ENCODE data around the gene F13A1. TPM values are rescaled to one million over a fixed set of nuclear protein-coding genes. Genes with fewer than 3 reads are reported as not detected.

The F13A1 gene
- total and polyA plus RNA-seq, 2 experiments from 2014 or later, result not detected

DNA sequence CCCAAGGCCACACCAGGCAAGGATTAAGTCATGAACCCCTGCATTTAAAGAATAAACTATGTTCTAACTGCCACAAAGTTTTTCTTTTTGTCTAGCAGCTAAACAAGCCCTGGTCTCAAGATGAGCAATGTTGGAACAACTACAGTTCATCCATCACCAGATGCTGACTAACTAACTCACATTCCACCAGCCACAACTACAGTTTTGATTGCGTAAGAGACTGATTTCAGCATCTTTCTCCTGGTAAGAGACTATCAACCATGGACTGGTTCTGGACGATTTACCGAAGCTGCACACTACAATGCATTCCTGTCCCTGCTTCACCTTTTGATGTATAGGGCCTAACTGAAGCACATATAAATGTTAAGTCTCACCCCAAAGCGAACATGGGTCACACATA is 43.0 kb downstream of the F13A1 start:
- Histone ChIP-seq H3K9me3 (ENCODE audit: low read depth) (no peaks in the 10 kb centered on the region), H3K4me1 (ENCODE audit: insufficient read depth) (no peaks in the 10 kb centered on the region), H3K9ac (no peak overlapping the region), H3K4me3 (no peak overlapping the region), H3K27ac (no peak overlapping the region), H3K9me2 (ENCODE audit: insufficient read depth) (no peaks in the 10 kb centered on the region), H4K20me1 (ENCODE audit: insufficient read depth) (no peaks in the 10 kb centered on the region), H3K27me3 (replicated peaks; ENCODE audit: insufficient read depth) (no peaks in the 10 kb centered on the region), H3K79me2 (ENCODE audit: insufficient read depth) (no peaks in the 10 kb centered on the region), H3F3A (ENCODE audit: insufficient read depth) (0 out of 2 replicates have a peak, but pooled peaks cover 4% of the 10 kb centered on the region), H3K4me2 (ENCODE audit: unreplicated experiment) (no peak overlapping the region), H2AFZ (no peak overlapping the region), H3K36me3 (ENCODE audit: low read depth) (no peaks in the 10 kb centered on the region)
- in situ Hi-C loops (cut with MboI), result no loop called here
- DNase-seq, result peak; percentile 84
- 8 to 12% methylated on average over 4 of the region's 4 CpGs for WGBS, 2 experiments (ENCODE audit: low coverage in 1 of 2, low lambda C conversion rate in 2 of 2, missing lambda C conversion rate in 2 of 2)
- TF ChIP-seq EZH2 (IDR thresholded peaks at IDR 0.05; ENCODE audit: insufficient read depth, poor library complexity, severe bottlenecking) (no peak), EZH2phosphoT487 (IDR thresholded peaks at IDR 0.05; ENCODE audit: insufficient read depth, low read depth) (no peak)

DNA sequence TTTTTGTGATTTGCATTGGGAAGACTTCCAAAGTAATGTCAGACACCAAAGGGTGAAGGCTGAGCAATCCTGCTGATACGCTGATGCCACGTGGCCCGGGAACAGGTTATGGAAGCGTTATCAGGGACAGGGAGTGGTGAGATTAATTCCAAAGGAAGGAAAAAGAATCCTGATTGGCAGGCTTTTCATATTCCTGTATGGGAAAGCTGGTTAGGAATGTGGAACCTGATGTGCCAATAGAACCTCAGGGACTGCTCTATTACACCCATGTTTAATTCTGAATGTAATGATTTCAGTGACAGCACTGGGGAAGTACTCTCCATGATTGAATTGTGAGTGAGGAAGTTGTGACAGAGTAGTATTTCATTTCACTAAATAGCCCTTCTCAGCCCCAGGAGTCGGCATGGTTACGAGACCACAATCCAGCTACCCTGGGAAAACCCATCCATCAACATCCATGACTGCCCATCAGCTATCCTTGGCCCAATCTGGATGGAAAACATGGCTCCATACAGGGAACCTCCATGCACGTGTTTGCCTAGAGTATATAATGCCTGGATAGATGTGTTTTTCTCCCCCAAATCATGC is 49.4 kb downstream of the F13A1 start:
- H3K9me3 ChIP-seq (ENCODE audit: low read depth), result no peaks in the 10 kb centered on the region
- H3K4me3 ChIP-seq, result no peak overlapping the region
- WGBS, 2 experiments (ENCODE audit: low coverage in 1 of 2, low lambda C conversion rate in 2 of 2, missing lambda C conversion rate in 2 of 2), result 57 to 63% methylated on average over 7 of the region's 7 CpGs
- no peaks in the 10 kb centered on the region for H3K9me2 ChIP-seq (ENCODE audit: insufficient read depth)
- no peak overlapping the region for H2AFZ ChIP-seq
- no peaks in the 10 kb centered on the region for H3K27me3 ChIP-seq (replicated peaks; ENCODE audit: insufficient read depth)
- no peaks in the 10 kb centered on the region for H4K20me1 ChIP-seq (ENCODE audit: insufficient read depth)
- no peak overlapping the region for H3K27ac ChIP-seq
- in situ Hi-C loops (cut with MboI), result no loop called here
- H3K4me2 ChIP-seq (ENCODE audit: unreplicated experiment), result no peak overlapping the region
- H3K36me3 ChIP-seq (ENCODE audit: low read depth), result no peaks in the 10 kb centered on the region
- no peaks in the 10 kb centered on the region for H3K4me1 ChIP-seq (ENCODE audit: insufficient read depth)
- TF ChIP-seq EZH2phosphoT487 (IDR thresholded peaks at IDR 0.05; ENCODE audit: insufficient read depth, low read depth), result no peak
- TF ChIP-seq EZH2 (IDR thresholded peaks at IDR 0.05; ENCODE audit: insufficient read depth, poor library complexity, severe bottlenecking), result no peak
- no peak for DNase-seq
- no peaks in the 10 kb centered on the region for H3K79me2 ChIP-seq (ENCODE audit: insufficient read depth)
- no peak overlapping the region for H3K9ac ChIP-seq
- H3F3A ChIP-seq (ENCODE audit: insufficient read depth), result no peaks in the 10 kb centered on the region

DNA sequence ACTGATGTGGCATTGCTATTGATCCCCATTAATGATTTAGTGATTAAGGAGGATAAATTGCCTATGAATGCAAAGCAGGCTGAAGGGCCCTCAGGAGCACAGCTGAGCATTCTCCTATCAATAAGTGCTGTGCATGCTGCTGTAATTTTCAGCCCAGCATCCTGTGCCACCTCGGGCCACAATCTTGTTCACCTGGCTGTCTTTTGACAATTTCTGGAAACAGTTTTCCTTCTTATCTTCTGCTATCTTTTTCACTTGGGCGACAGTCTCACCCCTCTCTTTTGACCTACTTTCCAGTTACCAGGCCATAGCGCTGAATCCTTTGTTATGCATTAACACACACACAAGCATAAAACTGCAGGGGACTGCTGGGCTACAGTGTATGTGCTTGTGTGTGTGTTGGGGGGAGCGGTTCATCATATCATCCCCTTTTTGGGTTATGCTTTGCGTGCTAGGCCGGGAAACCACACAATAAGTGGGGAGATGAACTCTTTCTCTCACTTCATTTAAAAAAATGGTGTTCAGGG is 60.2 kb downstream of the F13A1 start:
- no peaks in the 10 kb centered on the region for H3K36me3 ChIP-seq (ENCODE audit: low read depth)
- in situ Hi-C loops (cut with MboI), result no loop called here
- H2AFZ ChIP-seq, result no peak overlapping the region
- H3K4me2 ChIP-seq (ENCODE audit: unreplicated experiment), result no peak overlapping the region
- H3K9me2 ChIP-seq (ENCODE audit: insufficient read depth), result no peaks in the 10 kb centered on the region
- TF ChIP-seq EZH2phosphoT487 (IDR thresholded peaks at IDR 0.05; ENCODE audit: insufficient read depth, low read depth) (no peak), EZH2 (IDR thresholded peaks at IDR 0.05; ENCODE audit: insufficient read depth, poor library complexity, severe bottlenecking) (no peak)
- no peaks in the 10 kb centered on the region for H3K4me1 ChIP-seq (ENCODE audit: insufficient read depth)
- no peaks in the 10 kb centered on the region for H3F3A ChIP-seq (ENCODE audit: insufficient read depth)
- H3K9ac ChIP-seq, result no peak overlapping the region
- no peak overlapping the region for H3K4me3 ChIP-seq
- no peaks in the 10 kb centered on the region for H4K20me1 ChIP-seq (ENCODE audit: insufficient read depth)
- 56 to 61% methylated on average over 6 of the region's 6 CpGs for WGBS, 2 experiments (ENCODE audit: low coverage in 1 of 2, low lambda C conversion rate in 2 of 2, missing lambda C conversion rate in 2 of 2)
- H3K27ac ChIP-seq, result no peak overlapping the region
- H3K27me3 ChIP-seq (replicated peaks; ENCODE audit: insufficient read depth), result no peaks in the 10 kb centered on the region
- no peak for DNase-seq
- H3K79me2 ChIP-seq (ENCODE audit: insufficient read depth), result no peaks in the 10 kb centered on the region
- H3K9me3 ChIP-seq (ENCODE audit: low read depth), result no peaks in the 10 kb centered on the region

DNA sequence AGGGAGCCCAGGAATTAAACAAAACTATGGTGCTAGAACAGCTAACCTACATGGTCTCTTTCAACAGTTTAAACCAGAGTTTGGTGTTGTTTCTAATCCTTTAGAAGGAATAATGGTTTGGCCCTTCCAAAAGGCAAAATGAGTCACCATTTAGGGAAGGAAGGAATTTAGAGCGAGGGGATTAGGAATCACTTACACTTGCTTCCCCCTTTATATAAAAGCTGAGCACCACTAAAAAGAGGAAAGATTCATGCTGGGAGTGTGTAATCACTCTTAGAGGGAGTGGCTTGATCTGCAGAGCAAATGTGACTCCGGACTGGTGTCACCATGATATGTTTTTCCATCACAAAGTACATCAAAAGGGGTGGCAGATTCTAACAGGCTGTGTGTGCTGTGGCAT is 63.6 kb downstream of the F13A1 start:
- Histone ChIP-seq H3K4me1 (ENCODE audit: insufficient read depth) (no peaks in the 10 kb centered on the region), H3K79me2 (ENCODE audit: insufficient read depth) (no peaks in the 10 kb centered on the region), H3K9ac (no peak overlapping the region), H3K9me3 (ENCODE audit: low read depth) (no peaks in the 10 kb centered on the region), H4K20me1 (ENCODE audit: insufficient read depth) (no peaks in the 10 kb centered on the region), H3K27ac (no peak overlapping the region), H3K9me2 (ENCODE audit: insufficient read depth) (no peaks in the 10 kb centered on the region), H2AFZ (no peak overlapping the region), H3K4me3 (no peak overlapping the region), H3K36me3 (ENCODE audit: low read depth) (no peaks in the 10 kb centered on the region), H3K27me3 (replicated peaks; ENCODE audit: insufficient read depth) (no peaks in the 10 kb centered on the region), H3F3A (ENCODE audit: insufficient read depth) (no peaks in the 10 kb centered on the region), H3K4me2 (ENCODE audit: unreplicated experiment) (no peak overlapping the region)
- TF ChIP-seq EZH2 (IDR thresholded peaks at IDR 0.05; ENCODE audit: insufficient read depth, poor library complexity, severe bottlenecking), result no peak
- no peak for TF ChIP-seq EZH2phosphoT487 (IDR thresholded peaks at IDR 0.05; ENCODE audit: insufficient read depth, low read depth)
- DNase-seq, result no peak
- in situ Hi-C loops (cut with MboI), result no loop called here
- WGBS, 2 experiments (ENCODE audit: low coverage in 1 of 2, low lambda C conversion rate in 2 of 2, missing lambda C conversion rate in 2 of 2), result 51 to 52% methylated on average over 2 of the region's 2 CpGs
